Measurements from ENCODE around the gene COA3. TPM values are rescaled to one million over a fixed set of nuclear protein-coding genes. Genes with fewer than 3 reads are reported as not detected.

The COA3 gene
- total RNA-seq, 2 donors from 2014 or later = 34.3 to 36.1 TPM

DNA sequence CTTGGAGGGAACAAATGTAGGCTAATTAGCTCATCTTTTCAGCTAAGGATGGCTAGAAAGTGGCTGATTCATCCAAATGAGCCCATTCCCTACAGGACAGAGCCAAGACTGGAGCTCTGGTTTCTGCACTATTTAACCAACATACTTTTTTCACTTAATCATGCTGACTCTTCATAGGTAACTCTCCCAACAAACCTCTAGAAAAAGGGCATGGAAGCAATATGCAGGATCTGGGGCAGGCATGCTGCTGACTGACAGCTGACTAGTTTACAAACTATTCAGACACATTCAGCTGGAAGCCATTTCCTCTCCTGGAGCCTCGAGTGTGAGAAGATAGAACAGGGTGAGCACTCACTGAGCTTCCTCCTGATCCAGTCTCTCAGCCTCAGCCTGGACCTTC is 19.4 kb upstream of the COA3 start:
- no peak for ATAC-seq (ENCODE audit: insufficient number of reproducible peaks, low FRiP score, low read depth)
- H3K36me3 ChIP-seq = peaks cover 64% of the 10 kb centered on the region

GRCh38 chr17:42814633-42815399 is 16.3 kb upstream of the COA3 start:
- no peaks in the 10 kb centered on the region for H3K4me1 ChIP-seq (ENCODE audit: control insufficient read depth in 1 of 2, low read depth in 2 of 2)
- no peaks in the 10 kb centered on the region for H3K27me3 ChIP-seq (replicated peaks; ENCODE audit: insufficient read depth)
- no peaks in the 10 kb centered on the region for H3K9me3 ChIP-seq
- no peak overlapping the region for H3K27ac ChIP-seq
- ATAC-seq (ENCODE audit: insufficient number of reproducible peaks, low FRiP score, low read depth) (no peak), DNase-seq (ENCODE audit: low spot score) (no peak)
- no peak overlapping the region for H3K4me3 ChIP-seq
- TF ChIP-seq CTCF (IDR thresholded peaks at IDR 0.05) = no peak
- H3K36me3 ChIP-seq = peaks cover 59% of the 10 kb centered on the region

More for the DNA sequence above, 19.4 kb upstream of the COA3 start:
- Histone ChIP-seq H3K9me3 (no peaks in the 10 kb centered on the region), H3K4me3 (no peak overlapping the region), H3K27ac (no peak overlapping the region), H3K4me1 (ENCODE audit: control insufficient read depth in 1 of 2, low read depth in 2 of 2) (peaks cover 6% of the 10 kb centered on the region in 2 donors), H3K27me3 (replicated peaks; ENCODE audit: insufficient read depth) (no peaks in the 10 kb centered on the region)
- TF ChIP-seq CTCF (IDR thresholded peaks at IDR 0.05) = no peak
- no peak for DNase-seq (ENCODE audit: low spot score)

- DNase-seq (ENCODE audit: low spot score) = no peak
- no peak for TF ChIP-seq CTCF (IDR thresholded peaks at IDR 0.05)
- H3K27ac ChIP-seq = no peak overlapping the region
Measured at GRCh38 chr17:42809250-42809649, 10.7 kb upstream of the COA3 start.

GRCh38 chr17:42806249-42806648 is 7.7 kb upstream of the COA3 start:
- Histone ChIP-seq H3K4me3 (no peak overlapping the region), H3K4me1 (ENCODE audit: control insufficient read depth in 1 of 2, low read depth in 2 of 2) (no peaks in the 10 kb centered on the region), H3K27ac (no peak overlapping the region), H3K36me3 (no peaks in the 10 kb centered on the region), H3K27me3 (replicated peaks; ENCODE audit: insufficient read depth) (no peaks in the 10 kb centered on the region), H3K9me3 (no peaks in the 10 kb centered on the region)
- ATAC-seq (ENCODE audit: insufficient number of reproducible peaks, low FRiP score, low read depth) = no peak
- TF ChIP-seq CTCF (IDR thresholded peaks at IDR 0.05) = no peak
- no peak for DNase-seq (ENCODE audit: low spot score)

More at GRCh38 chr17:42809250-42809649, 10.7 kb upstream of the COA3 start:
- no peak overlapping the region for H3K4me3 ChIP-seq
- H3K9me3 ChIP-seq = no peaks in the 10 kb centered on the region
- peaks cover 12% of the 10 kb centered on the region for H3K36me3 ChIP-seq
- no peaks in the 10 kb centered on the region for H3K27me3 ChIP-seq (replicated peaks; ENCODE audit: insufficient read depth)
- no peaks in the 10 kb centered on the region for H3K4me1 ChIP-seq (ENCODE audit: control insufficient read depth in 1 of 2, low read depth in 2 of 2)
- no peak for ATAC-seq (ENCODE audit: insufficient number of reproducible peaks, low FRiP score, low read depth)

DNA sequence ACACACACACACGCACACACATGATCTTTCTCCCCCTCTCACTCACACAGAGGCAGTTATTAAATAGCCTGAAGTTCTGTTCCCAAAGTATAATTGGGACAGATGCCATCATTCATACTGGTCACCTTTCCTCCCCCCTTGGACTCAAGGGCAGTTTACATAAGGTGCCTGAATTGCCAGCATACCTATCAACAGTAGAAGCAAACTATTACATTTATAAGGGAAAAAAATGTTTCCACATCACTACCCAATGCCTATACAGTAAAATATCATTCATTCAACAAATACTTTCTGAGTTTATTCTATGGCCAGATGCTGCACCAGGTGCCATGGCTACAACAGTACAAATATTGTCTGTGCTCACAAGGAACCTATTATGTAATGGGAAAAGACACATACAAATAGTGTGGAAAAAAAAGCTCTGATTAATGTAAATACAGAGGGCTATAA is 6.4 kb upstream of the COA3 start:
- no peaks in the 10 kb centered on the region for H3K36me3 ChIP-seq
- DNase-seq (ENCODE audit: low spot score) = no peak
- no peaks in the 10 kb centered on the region for H3K27me3 ChIP-seq (replicated peaks; ENCODE audit: insufficient read depth)
- no peak overlapping the region for H3K27ac ChIP-seq
- H3K9me3 ChIP-seq = no peaks in the 10 kb centered on the region
- H3K4me3 ChIP-seq = no peak overlapping the region
- no peak for TF ChIP-seq CTCF (IDR thresholded peaks at IDR 0.05)
- no peaks in the 10 kb centered on the region for H3K4me1 ChIP-seq (ENCODE audit: control insufficient read depth in 1 of 2, low read depth in 2 of 2)
- ATAC-seq (ENCODE audit: insufficient number of reproducible peaks, low FRiP score, low read depth) = no peak

Measured in thoracic aorta (tissue), 2 donors.